ENCODE results near the gene LTBP3. TPM values are rescaled to one million over a fixed set of nuclear protein-coding genes. Genes with fewer than 3 reads are reported as not detected.
A peak's percentile ranks its signal among the peaks of the same experiment; 100 is the strongest.

The LTBP3 gene
- total and polyA plus RNA-seq, 2 of the 13 experiments (the other 11 are each of a cell fraction or from before 2014, with no cell fraction given): 12.2 to 68.1 TPM

GRCh38 chr11:65498042-65498726 lies 60.0 kb downstream of the LTBP3 start (continued):
- TF ChIP-seq ZNF407 (CRISPR knock-in tag; IDR thresholded peaks at IDR 0.05; ENCODE audit: not compliant biosample characterization) (no peak), MZF1 (CRISPR knock-in tag; IDR thresholded peaks at IDR 0.05; ENCODE audit: borderline replicate concordance) (no peak), ZNF737 (CRISPR knock-in tag; IDR thresholded peaks at IDR 0.05; ENCODE audit: borderline replicate concordance) (no peak), ZC3H4 (CRISPR knock-in tag; IDR thresholded peaks at IDR 0.05; ENCODE audit: borderline replicate concordance) (peak; percentile 96), TAF1 (CRISPR knock-in tag; IDR thresholded peaks at IDR 0.05) (peak; percentile 79), ARID4A (CRISPR knock-in tag; IDR thresholded peaks at IDR 0.05; ENCODE audit: borderline replicate concordance) (no peak), CEBPB (IDR thresholded peaks at IDR 0.05; ENCODE audit: borderline replicate concordance, low read depth, low read length) (peak; percentile 97), SP2 (CRISPR knock-in tag; IDR thresholded peaks at IDR 0.05) (no peak), ZNF546 (CRISPR knock-in tag; conservative IDR thresholded peaks at IDR 0.05) (no peak), BRF2 (CRISPR knock-in tag; IDR thresholded peaks at IDR 0.05) (no peak)
- TF ChIP-seq, protein P1, sequence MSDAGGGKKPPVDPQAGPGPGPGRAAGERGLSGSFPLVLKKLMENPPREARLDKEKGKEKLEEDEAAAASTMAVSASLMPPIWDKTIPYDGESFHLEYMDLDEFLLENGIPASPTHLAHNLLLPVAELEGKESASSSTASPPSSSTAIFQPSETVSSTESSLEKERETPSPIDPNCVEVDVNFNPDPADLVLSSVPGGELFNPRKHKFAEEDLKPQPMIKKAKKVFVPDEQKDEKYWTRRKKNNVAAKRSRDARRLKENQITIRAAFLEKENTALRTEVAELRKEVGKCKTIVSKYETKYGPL (CRISPR knock-in tag; IDR thresholded peaks at IDR 0.05): peak; percentile 61; the same call in 1 of the 2 replicates
